ENCODE measurements around the gene TMEM263. TPM values are rescaled to one million over a fixed set of nuclear protein-coding genes. Genes with fewer than 3 reads are reported as not detected.

The TMEM263 gene
- total RNA-seq = 37.6 and 39.7 TPM in 2 replicates
- long read RNA-seq, transcript TMEM263-202 (3 exons, 833 nt) = minor isoform, 9 of 177 reads
- long read RNA-seq, transcript TMEM263-204 (3 exons, 3,349 nt) = minor isoform, 39 of 177 reads
- long read RNA-seq, transcript TMEM263-201 (4 exons, 3,362 nt) = major isoform, 118 of 177 reads
- long read RNA-seq, partial matches to known transcripts = 0 of 177 reads
- long read RNA-seq, other reads (novel, unspliced or antisense) = 5 of 177 reads

GRCh38 chr12:106955377-106956047 is at the start of gene TMEM263:
Gene TMEM263 (plus strand): TSS chr12:106955907. CDS start chr12:106967117, 11,210 bp downstream.
- DNase-seq (ENCODE audit: low spot score, unreplicated experiment) = peak; percentile 95
- Mint-ChIP-seq H3K4me3 (ENCODE audit: low read depth) (peak within 1 kb of the TSS; percentile 93), H3K9me3 (ENCODE audit: low read depth) (no peaks in the 10 kb centered on the region), H3K27me3 (peaks cover 19% of the 10 kb centered on the region), H3K27ac (peak within 1 kb of the TSS; percentile 98), H3K36me3 (ENCODE audit: insufficient read depth) (no peaks in the 10 kb centered on the region), H3K4me1 (ENCODE audit: low read depth) (peaks cover 11% of the 10 kb centered on the region)
- no peak for TF ChIP-seq CTCF (IDR thresholded peaks at IDR 0.05; ENCODE audit: unreplicated experiment)

GRCh38 chr12:106906715-106907114 is 49.0 kb upstream of the TMEM263 start:
- Mint-ChIP-seq H3K4me3 (ENCODE audit: low read depth) (no peak overlapping the region), H3K27me3 (peaks cover 57% of the 10 kb centered on the region), H3K4me1 (ENCODE audit: low read depth) (no peaks in the 10 kb centered on the region), H3K9me3 (ENCODE audit: low read depth) (no peaks in the 10 kb centered on the region), H3K27ac (no peak overlapping the region), H3K36me3 (ENCODE audit: insufficient read depth) (no peaks in the 10 kb centered on the region)
- DNase-seq (ENCODE audit: low spot score, unreplicated experiment) = no peak
- no peak for TF ChIP-seq CTCF (IDR thresholded peaks at IDR 0.05; ENCODE audit: unreplicated experiment)

GRCh38 chr12:106907411-106907810 is 48.3 kb upstream of the TMEM263 start:
- no peak for DNase-seq (ENCODE audit: low spot score, unreplicated experiment)
- Mint-ChIP-seq H3K27me3 (peaks cover 50% of the 10 kb centered on the region), H3K27ac (no peak overlapping the region), H3K4me3 (ENCODE audit: low read depth) (no peak overlapping the region), H3K9me3 (ENCODE audit: low read depth) (no peaks in the 10 kb centered on the region), H3K4me1 (ENCODE audit: low read depth) (no peaks in the 10 kb centered on the region), H3K36me3 (ENCODE audit: insufficient read depth) (no peaks in the 10 kb centered on the region)
- no peak for TF ChIP-seq CTCF (IDR thresholded peaks at IDR 0.05; ENCODE audit: unreplicated experiment)

- Mint-ChIP-seq H3K9me3 (ENCODE audit: low read depth) (no peaks in the 10 kb centered on the region), H3K4me3 (ENCODE audit: low read depth) (no peak overlapping the region), H3K36me3 (ENCODE audit: insufficient read depth) (no peaks in the 10 kb centered on the region), H3K4me1 (ENCODE audit: low read depth) (no peaks in the 10 kb centered on the region), H3K27me3 (peaks cover 45% of the 10 kb centered on the region), H3K27ac (no peak overlapping the region)
- no peak for DNase-seq (ENCODE audit: low spot score, unreplicated experiment)
- no peak for TF ChIP-seq CTCF (IDR thresholded peaks at IDR 0.05; ENCODE audit: unreplicated experiment)
Observed at GRCh38 chr12:106907846-106908245, 47.9 kb upstream of the TMEM263 start.

- H3K4me1 Mint-ChIP-seq (ENCODE audit: low read depth) = no peaks in the 10 kb centered on the region
- H3K36me3 Mint-ChIP-seq (ENCODE audit: insufficient read depth) = no peaks in the 10 kb centered on the region
- no peaks in the 10 kb centered on the region for H3K9me3 Mint-ChIP-seq (ENCODE audit: low read depth)
- H3K27me3 Mint-ChIP-seq = peaks cover 38% of the 10 kb centered on the region
- no peak overlapping the region for H3K4me3 Mint-ChIP-seq (ENCODE audit: low read depth)
- H3K27ac Mint-ChIP-seq = no peak overlapping the region
- no peak for DNase-seq (ENCODE audit: low spot score, unreplicated experiment)
- no peak for TF ChIP-seq CTCF (IDR thresholded peaks at IDR 0.05; ENCODE audit: unreplicated experiment)
Observed at GRCh38 chr12:106908561-106908960, 47.1 kb upstream of the TMEM263 start.
